Hematopoietic multipotent progenitor cell treated with erythropoietin and hydrocortisone succinate and interleukin-3 and kit ligand, for 4 days (in vitro differentiated cells): ENCODE measurements around the gene SLC28A1.
"Not testable (repeated sequence)": the region's sequence is repeated elsewhere in the genome, so short reads cannot be mapped to it uniquely, and the experiment has no call there.

ENCODE experiments used
- DNase-seq: peaks from one replicate; pipeline ENCODE4 v3.0.0-alpha.2; 2015

Gene SLC28A1

DNA sequence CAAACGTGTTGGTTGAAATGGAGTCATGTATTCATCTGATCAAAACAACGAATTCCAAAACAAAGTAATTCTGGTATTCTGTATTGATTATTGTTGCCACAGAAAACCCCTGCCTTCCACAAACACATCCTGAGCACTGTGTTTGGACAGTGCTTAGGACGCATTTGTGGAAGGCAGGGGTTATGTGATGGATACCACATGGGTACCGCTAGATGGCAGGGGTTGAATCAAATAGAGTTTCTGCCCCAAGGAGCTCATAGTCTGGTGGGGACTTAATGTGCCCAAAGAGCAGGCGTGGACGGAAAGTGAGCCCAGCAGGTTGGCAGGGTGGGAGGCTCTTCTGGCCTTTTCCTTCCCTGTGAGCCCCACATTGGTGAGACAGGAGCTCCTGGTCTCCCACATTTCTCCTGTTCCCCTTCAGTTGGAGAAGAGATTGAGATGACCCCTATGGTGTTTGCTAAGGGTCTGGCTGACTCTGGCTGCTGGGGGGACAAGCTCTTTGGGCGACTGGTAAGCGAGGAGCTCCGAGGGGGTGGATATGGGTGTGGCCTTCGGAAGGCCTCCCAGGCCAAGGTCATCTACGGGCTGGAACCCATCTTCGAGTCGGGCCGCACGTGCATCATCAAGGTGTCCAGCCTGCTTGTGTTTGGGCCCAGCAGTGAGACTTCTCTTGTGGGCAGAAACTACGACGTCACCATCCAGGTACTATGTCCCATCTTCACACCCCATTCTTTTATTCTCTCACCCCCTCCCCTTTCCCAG is 22.1 kb upstream of the SLC28A1 start:
- no peak for DNase-seq

- peak; percentile 11 for DNase-seq
Measured at GRCh38 chr15:84863565-84864443, 20.7 kb upstream of the SLC28A1 start.

DNA sequence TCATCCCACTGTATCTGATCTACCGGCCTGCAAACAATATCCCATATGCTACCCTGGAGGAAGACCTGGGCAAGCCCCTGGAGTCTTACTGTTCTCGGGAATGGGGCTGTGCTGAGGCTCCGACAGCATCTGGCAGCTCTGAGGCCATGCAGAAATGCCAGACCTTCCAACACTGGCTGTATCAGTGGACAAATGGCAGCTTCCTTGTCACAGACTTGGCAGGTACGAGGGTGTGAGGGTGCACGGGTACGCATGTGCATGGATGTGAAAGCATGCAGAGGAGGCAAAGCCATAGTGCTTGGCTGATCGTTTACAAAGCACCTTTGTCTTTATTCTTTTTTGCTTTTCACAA is 20.0 kb upstream of the SLC28A1 start:
- DNase-seq: no peak

GRCh38 chr15:84865074-84865569 is 19.3 kb upstream of the SLC28A1 start:
- no peak for DNase-seq

DNA sequence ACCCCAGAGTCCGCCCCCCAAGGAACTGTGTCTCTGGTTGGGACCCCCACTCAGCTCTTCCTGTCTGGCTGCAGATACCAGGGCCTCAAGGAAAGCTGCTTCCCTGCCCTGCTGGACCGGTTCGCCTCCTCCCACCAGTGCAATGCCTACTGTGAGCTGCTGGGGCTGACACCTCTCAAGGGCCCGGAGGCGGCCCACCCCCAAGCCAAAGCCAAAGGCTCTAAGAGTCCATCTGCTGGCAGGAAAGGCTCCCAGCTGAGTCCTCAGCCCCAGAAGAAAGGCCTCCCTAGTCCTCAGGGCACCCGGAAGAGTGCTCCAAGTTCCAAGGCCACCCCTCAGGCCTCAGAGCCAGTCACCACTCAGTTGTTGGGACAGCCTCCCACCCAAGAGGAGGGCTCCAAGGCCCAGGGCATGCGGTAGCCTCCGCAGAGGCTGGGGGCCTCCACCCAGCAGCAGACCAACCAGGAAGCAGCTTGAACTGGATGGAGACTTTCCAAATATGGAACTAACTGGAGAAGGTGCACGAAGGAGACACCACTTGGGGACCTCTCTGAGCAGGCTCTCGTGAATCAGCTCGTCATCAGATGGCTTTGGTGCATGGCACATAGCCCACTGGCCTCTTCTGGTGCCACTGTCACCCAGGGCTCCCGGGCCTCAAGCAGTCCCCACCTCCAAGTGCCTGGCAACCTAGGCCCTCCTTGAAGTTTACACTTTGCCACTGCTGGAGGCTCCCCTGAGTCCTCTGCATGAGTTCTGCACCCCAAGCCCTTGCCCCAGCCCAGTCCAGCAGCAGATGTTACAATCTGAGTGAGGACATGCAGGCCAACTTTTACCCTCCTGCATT is 16.2 kb upstream of the SLC28A1 start:
- DNase-seq: no peak

- DNase-seq: no peak
Measured at GRCh38 chr15:84869510-84869909, 15.0 kb upstream of the SLC28A1 start.

DNA sequence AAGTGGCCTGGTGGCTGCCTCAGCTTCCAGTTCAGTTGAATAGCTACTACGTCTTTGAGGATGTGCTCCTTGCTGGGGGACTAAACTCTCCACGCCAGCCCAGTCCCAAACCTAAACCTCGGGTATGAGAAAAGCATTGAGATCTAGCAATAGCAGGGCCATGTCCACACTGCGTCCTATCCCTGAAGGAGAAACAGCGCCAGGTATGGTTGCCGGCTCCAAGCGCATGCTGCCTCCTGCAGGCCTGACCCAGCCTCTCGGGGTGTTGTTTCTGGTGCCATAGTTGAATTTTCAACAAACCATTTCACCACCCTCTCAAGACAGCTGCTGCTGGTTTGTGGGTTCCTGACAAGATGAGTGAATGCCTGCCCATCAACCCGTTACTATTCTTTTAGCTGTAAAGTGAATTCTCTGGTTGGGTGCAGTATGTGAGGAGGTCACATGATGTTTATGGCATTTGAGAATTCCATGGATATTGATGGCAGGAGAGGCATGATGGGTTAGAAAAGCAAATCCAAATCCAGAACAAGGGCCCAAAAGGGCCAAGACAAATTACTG is 13.0 kb upstream of the SLC28A1 start:
- DNase-seq: no peak

DNA sequence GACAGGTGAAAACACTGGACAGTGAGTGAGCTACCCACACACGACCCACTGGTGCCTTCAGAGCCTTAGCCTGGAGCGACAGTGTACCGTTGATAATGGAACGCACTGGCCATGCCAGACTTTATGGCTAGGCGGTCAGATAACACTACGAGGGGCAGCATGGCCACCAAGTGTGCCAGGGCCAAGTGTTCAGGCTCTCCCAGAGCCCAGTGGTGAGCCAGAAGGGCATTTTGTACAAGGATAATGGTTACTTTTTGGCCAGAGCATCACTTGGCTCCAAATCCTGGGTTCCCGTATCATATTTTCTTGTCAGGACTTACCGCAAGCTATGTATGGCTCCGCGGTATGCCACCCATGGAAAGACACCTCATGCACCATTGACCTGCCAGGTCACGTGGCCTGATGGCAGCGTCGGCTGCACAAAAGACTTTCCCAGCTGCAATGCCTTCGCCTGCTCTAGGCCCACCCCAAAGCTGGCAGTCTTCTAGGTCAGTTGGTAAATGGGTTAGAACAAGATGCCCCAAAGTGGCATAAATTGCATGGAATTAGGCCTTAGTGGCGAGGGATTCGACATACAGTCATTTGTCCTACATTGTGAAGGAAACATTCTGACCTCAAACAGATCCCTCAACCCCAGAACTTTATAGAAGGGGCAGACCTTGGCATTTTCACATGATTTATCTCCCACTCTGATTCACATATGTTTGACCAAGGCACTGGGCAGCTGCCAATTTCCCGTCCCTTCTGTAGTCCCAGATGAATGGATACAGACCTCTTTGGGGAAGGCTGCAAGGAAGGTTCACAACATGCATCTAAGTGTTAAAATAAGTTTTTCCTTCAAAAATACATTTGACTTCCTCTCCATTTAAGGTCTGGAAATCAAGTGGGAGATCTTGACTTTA is 12.2 kb upstream of the SLC28A1 start:
- no peak for DNase-seq

GRCh38 chr15:84873997-84874396 is 10.5 kb upstream of the SLC28A1 start:
- no peak for DNase-seq

GRCh38 chr15:84874981-84875699 is 9.3 kb upstream of the SLC28A1 start:
- no peak for DNase-seq

DNA sequence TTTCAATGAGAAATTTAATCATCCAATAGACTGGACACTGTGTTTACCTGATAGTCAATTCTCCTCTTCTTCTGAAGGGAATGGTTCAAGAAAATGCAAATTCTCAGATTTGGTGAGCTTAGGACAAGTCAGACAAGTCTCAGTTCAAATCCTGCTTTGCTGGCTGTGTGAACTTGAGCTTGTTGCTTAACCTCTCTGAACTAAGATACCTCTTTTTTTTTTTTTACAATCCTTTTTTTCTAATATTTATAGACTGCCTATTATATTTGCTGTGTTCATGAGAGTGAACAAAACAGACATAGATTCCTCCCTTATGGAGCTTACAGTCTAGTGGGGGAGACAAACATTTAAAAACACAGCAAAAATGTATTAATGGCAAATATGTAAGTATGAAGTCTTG is 8.2 kb upstream of the SLC28A1 start:
- no peak for DNase-seq

- DNase-seq: not testable (repeated sequence)
Measured at GRCh38 chr15:84877701-84878100, 6.8 kb upstream of the SLC28A1 start.

- peak; percentile 79 for DNase-seq
Measured at GRCh38 chr15:84878504-84878903, 6.0 kb upstream of the SLC28A1 start.

DNA sequence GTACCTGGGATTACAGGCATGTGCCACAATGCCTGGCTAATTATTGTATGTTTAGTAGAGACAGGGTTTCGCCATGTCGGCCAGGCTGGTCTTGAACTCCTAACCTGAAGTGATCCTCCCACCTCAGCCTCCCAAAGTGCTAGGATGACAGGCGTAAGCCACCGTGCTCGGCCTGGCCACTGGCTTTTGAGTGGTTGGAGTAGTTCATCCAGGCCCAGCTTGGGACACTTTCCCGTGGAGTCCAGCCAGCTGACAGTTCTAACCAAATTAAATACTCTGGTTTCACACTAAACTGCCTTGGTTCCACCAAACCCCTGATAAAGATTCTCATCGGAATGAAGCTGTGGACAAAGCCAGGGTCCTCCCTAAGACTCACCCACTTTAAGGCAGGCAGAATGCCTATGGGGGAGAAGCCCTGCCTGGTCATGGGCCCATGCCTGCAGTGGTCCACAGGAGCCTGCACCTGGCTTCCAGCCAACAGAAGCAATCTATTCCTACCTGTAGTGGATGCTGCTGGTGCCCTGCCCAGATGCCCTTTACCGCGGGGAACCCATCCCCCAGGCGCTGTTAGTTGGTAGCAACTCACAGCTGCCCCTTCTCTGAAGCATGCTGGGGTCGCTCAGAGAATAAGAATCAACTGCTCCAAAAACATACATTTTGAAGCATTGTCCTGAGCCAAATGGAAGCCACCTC is 5.2 kb upstream of the SLC28A1 start:
- no peak for DNase-seq

GRCh38 chr15:84880007-84880406 is 4.5 kb upstream of the SLC28A1 start:
- DNase-seq: no peak

GRCh38 chr15:84880822-84881519 is 3.5 kb upstream of the SLC28A1 start:
- DNase-seq: no peak

DNA sequence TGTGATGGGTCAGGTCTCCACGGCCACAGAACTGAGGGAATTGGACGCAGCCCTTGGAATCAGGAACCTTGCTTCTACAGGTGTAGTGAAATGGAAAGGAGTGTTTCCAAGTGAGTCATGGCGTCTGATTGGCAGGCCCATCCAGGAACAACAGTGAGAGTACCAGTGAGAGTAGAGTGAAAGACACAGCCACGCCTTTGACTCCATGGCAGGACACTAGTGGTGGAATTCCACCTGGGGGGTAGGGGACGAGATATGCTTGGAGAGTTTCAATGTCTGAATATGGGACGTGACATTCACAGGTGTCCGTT is 3.0 kb upstream of the SLC28A1 start:
- no peak for DNase-seq

DNA sequence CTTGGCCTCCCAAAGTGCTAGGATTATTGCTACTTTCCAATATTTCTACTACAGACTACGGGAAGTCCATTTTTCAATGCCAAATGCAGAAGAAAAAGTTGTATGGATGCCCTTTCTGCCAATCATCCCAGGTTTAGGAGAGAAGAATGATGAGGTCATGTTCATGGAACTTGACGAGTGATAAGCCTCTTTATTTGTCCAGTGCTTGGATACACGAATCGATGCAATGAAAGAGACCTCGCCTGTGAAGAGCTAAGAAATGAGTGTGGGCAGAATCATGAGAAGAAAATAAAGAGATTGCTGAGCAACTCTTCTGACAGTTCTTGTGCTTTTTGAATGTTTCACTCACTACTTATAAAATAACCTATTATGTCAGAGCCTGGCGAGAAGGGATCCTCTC is 996 bp upstream of the SLC28A1 start:
- DNase-seq: no peak

GRCh38 chr15:84885801-84886200 is 1.3 kb downstream of the SLC28A1 start:
- no peak for DNase-seq
